ENCODE data around the gene PRR5. TPM values are rescaled to one million over a fixed set of nuclear protein-coding genes. Genes with fewer than 3 reads are reported as not detected.

The PRR5 gene
- total RNA-seq, 1 experiment from 2014 or later: 26.9 TPM

DNA sequence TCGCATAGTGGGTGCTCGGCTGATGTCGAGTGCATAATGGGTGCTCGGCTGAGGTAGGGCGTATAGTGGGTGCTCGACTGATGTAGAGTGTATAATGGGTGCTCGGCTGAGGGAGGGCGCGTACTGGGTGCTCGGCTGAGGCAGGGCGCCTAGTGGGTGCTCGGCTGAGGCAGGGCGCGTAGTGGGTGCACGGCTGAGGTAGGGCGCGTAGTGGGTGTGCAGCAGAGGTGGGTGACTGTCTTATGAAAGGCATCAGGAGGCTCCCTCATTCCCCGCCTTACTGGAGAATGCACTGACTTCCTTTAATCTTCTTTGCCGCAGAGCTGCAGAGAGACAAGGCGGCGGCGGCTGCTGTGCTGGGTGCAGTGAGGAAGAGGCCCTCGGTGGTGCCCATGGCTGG, 84.1 kb downstream of the PRR5 start:
- DNase-seq (ENCODE audit: low read depth, low spot score): no peak
- peaks cover 57% of the 10 kb centered on the region for H3K79me2 ChIP-seq (ENCODE audit: insufficient read depth, low read length)
- no peak for ATAC-seq
- peaks cover 3 to 9% of the 10 kb centered on the region in 2 experiments; a peak in 1 of 4 replicates for H3K4me1 ChIP-seq (ENCODE audit: control insufficient read depth in 1 of 2, insufficient read depth in 2 of 2, low read length in 2 of 2)
- no peak overlapping the region for H3K9ac ChIP-seq (ENCODE audit: low read length)
- H3K27me3 ChIP-seq (ENCODE audit: insufficient read depth, low read length): no peaks in the 10 kb centered on the region
- H3K4me3 ChIP-seq (replicated peaks in 1 of 2; ENCODE audit: low read depth in 1 of 2, low read length in 2 of 2): no peak overlapping the region
- H2AFZ ChIP-seq (ENCODE audit: low read depth, low read length, poor library complexity, severe bottlenecking): no peak overlapping the region
- BruUV-seq (replicated peaks): no TSS peak
- 0 out of 2 replicates have a peak, but pooled peaks cover 4% of the 10 kb centered on the region for H4K20me1 ChIP-seq (ENCODE audit: insufficient read depth)
- no peak overlapping the region for H3K4me2 ChIP-seq (ENCODE audit: low read length)
- peaks cover 9 to 12% of the 10 kb centered on the region in 2 experiments; a peak in 3 of 4 replicates for H3K36me3 ChIP-seq (ENCODE audit: control insufficient read depth in 1 of 2, insufficient read depth in 2 of 2, low read length in 2 of 2)
- no peaks in the 10 kb centered on the region for H3K9me3 ChIP-seq (ENCODE audit: control insufficient read depth in 1 of 2, insufficient read depth in 1 of 2, low read depth in 1 of 2, low read length in 2 of 2)
- H3K27ac ChIP-seq (ENCODE audit: low read depth, low read length): no peak overlapping the region
- intact Hi-C loops (cut with micrococcal nuclease): no loop called here
- ChIA-PET POLR2A (no interaction called here), CTCF (no interaction called here), RAD21 (ENCODE audit: low non-redundant PET in 1 of 2, low total read pairs in 2 of 2, uncharacterized antibody in 2 of 2, unreplicated experiment in 2 of 2) (no interaction called here)
- no peaks in the 10 kb centered on the region for H3K9me2 ChIP-seq (ENCODE audit: insufficient read depth)
- TF ChIP-seq SIN3A (IDR thresholded peaks at IDR 0.05; ENCODE audit: low read depth): no peak
- no peak for TF ChIP-seq EZH2 (IDR thresholded peaks at IDR 0.05)
- no peak for TF ChIP-seq CEBPB (IDR thresholded peaks at IDR 0.05; ENCODE audit: low read depth)
- TF ChIP-seq POLR2A (IDR thresholded peaks at IDR 0.05; ENCODE audit: borderline replicate concordance, extremely low read depth, insufficient read depth, insufficient read length): no peak
- TF ChIP-seq, protein P1, sequence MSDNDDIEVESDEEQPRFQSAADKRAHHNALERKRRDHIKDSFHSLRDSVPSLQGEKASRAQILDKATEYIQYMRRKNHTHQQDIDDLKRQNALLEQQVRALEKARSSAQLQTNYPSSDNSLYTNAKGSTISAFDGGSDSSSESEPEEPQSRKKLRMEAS (IDR thresholded peaks at IDR 0.05): no peak
- TF ChIP-seq TCF7L2 (IDR thresholded peaks at IDR 0.05; ENCODE audit: borderline replicate concordance, extremely low read depth, insufficient read depth, insufficient read length): no peak

DNA sequence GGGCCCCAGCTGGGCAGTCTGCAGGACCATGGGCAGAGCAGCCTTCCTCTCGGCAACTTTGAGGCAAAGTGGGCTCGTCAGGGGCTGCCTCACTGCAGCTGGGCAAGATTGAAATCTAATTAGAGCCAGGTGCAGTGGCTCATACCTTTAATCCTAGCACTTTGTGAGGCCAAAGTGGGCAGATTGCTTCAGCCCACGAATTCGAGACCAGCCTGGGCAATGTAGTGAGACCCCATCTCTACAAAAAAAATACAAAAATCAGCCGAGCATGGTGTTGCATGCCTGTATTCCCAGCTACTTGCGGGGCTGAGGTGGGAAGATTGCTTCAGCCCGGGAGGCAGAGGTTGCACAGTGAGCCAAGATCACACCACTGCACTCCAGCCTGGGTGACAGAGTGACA, 84.6 kb downstream of the PRR5 start:
- Histone ChIP-seq H2AFZ (ENCODE audit: low read depth, low read length, poor library complexity, severe bottlenecking) (no peak overlapping the region), H3K4me1 (ENCODE audit: control insufficient read depth in 1 of 2, insufficient read depth in 2 of 2, low read length in 2 of 2) (peaks cover 3 to 9% of the 10 kb centered on the region in 2 experiments; a peak in 1 of 4 replicates)
- BruUV-seq (replicated peaks): no TSS peak

More for the DNA sequence above, 84.6 kb downstream of the PRR5 start:
- Histone ChIP-seq H3K9me2 (ENCODE audit: insufficient read depth) (no peaks in the 10 kb centered on the region), H3K36me3 (ENCODE audit: control insufficient read depth in 1 of 2, insufficient read depth in 2 of 2, low read length in 2 of 2) (peaks cover 9 to 12% of the 10 kb centered on the region in 2 experiments; a peak in 3 of 4 replicates), H4K20me1 (ENCODE audit: insufficient read depth) (0 out of 2 replicates have a peak, but pooled peaks cover 4% of the 10 kb centered on the region), H3K9me3 (ENCODE audit: control insufficient read depth in 1 of 2, insufficient read depth in 1 of 2, low read depth in 1 of 2, low read length in 2 of 2) (no peaks in the 10 kb centered on the region), H3K9ac (ENCODE audit: low read length) (no peak overlapping the region), H3K4me2 (ENCODE audit: low read length) (no peak overlapping the region), H3K27me3 (ENCODE audit: insufficient read depth, low read length) (no peaks in the 10 kb centered on the region), H3K27ac (ENCODE audit: low read depth, low read length) (no peak overlapping the region), H3K79me2 (ENCODE audit: insufficient read depth, low read length) (peaks cover 53% of the 10 kb centered on the region), H3K4me3 (replicated peaks in 1 of 2; ENCODE audit: low read depth in 1 of 2, low read length in 2 of 2) (no peak overlapping the region)
- ChIA-PET RAD21 (ENCODE audit: low non-redundant PET in 1 of 2, low total read pairs in 2 of 2, uncharacterized antibody in 2 of 2, unreplicated experiment in 2 of 2) (no interaction called here), POLR2A (no interaction called here), CTCF (no interaction called here)
- DNase-seq (ENCODE audit: low read depth, low spot score) (no peak), ATAC-seq (no peak)
- intact Hi-C loops (cut with micrococcal nuclease): no loop called here
- TF ChIP-seq SIN3A (IDR thresholded peaks at IDR 0.05; ENCODE audit: low read depth) (no peak), SRF (IDR thresholded peaks at IDR 0.05; ENCODE audit: low read depth) (no peak), CBX3 (IDR thresholded peaks at IDR 0.05; ENCODE audit: low read depth) (no peak), POLR2AphosphoS5 (IDR thresholded peaks at IDR 0.05; ENCODE audit: low read depth, low read length) (no peak), YY1 (IDR thresholded peaks at IDR 0.05; ENCODE audit: extremely low read depth, insufficient replicate concordance, low read depth, low read length) (no peak), ZFX (IDR thresholded peaks at IDR 0.05) (no peak), POLR2A (IDR thresholded peaks at IDR 0.05; ENCODE audit: borderline replicate concordance, extremely low read depth, insufficient read depth, insufficient read length) (no peak), RAD21 (IDR thresholded peaks at IDR 0.05; ENCODE audit: low read depth) (no peak), EZH2 (IDR thresholded peaks at IDR 0.05) (no peak), EZH2phosphoT487 (IDR thresholded peaks at IDR 0.05; ENCODE audit: borderline replicate concordance) (no peak), FOSL1 (IDR thresholded peaks at IDR 0.05; ENCODE audit: low read depth) (no peak), ELF1 (IDR thresholded peaks at IDR 0.05; ENCODE audit: borderline replicate concordance, low read depth) (no peak), JUND (IDR thresholded peaks at IDR 0.05) (no peak), EGR1 (IDR thresholded peaks at IDR 0.05; ENCODE audit: low read depth) (no peak), TCF7L2 (IDR thresholded peaks at IDR 0.05; ENCODE audit: borderline replicate concordance, extremely low read depth, insufficient read depth, insufficient read length) (no peak)
- TF ChIP-seq, protein P2, sequence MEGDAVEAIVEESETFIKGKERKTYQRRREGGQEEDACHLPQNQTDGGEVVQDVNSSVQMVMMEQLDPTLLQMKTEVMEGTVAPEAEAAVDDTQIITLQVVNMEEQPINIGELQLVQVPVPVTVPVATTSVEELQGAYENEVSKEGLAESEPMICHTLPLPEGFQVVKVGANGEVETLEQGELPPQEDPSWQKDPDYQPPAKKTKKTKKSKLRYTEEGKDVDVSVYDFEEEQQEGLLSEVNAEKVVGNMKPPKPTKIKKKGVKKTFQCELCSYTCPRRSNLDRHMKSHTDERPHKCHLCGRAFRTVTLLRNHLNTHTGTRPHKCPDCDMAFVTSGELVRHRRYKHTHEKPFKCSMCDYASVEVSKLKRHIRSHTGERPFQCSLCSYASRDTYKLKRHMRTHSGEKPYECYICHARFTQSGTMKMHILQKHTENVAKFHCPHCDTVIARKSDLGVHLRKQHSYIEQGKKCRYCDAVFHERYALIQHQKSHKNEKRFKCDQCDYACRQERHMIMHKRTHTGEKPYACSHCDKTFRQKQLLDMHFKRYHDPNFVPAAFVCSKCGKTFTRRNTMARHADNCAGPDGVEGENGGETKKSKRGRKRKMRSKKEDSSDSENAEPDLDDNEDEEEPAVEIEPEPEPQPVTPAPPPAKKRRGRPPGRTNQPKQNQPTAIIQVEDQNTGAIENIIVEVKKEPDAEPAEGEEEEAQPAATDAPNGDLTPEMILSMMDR (IDR thresholded peaks at IDR 0.05 in 2 of 3, conservative IDR thresholded peaks at IDR 0.05 in 1 of 3; ENCODE audit: borderline replicate concordance in 1 of 3, insufficient read depth in 1 of 3, low read depth in 2 of 3, low read length in 2 of 3): no peak
- TF ChIP-seq, protein P3, sequence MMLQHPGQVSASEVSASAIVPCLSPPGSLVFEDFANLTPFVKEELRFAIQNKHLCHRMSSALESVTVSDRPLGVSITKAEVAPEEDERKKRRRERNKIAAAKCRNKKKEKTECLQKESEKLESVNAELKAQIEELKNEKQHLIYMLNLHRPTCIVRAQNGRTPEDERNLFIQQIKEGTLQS (IDR thresholded peaks at IDR 0.05): no peak
- TF ChIP-seq, protein P1 (IDR thresholded peaks at IDR 0.05): no peak
